IMR-90 (cell line): ENCODE measurements around the gene PTX4. TPM values are rescaled to one million over a fixed set of nuclear protein-coding genes. Genes with fewer than 3 reads are reported as not detected.

Source experiments
- ATAC-seq: fragments of 200-7000 bp; cut with Tn5 transposase; 2 replicates; pipeline ENCODE4 v1.9.1; 2020; ENCODE audit warnings: low read depth, mild to moderate bottlenecking, moderate library complexity
- BruUV-seq: library from RNA; stranded (reverse); fragments of 400-500 nt; replicated peaks from 2 replicates; lab custom pipeline; 2021; lab: Mats Ljungman, UMichigan
- CTCF ChIA-PET: fragments of 300-600 bp; formaldehyde crosslinking; extraction: SDS; loops from one replicate; lab custom pipeline; 2021; ENCODE audit warnings: antibody characterized with exemption; lab: Yijun Ruan, JAX
- POLR2A ChIA-PET: fragments of 300-600 bp; sonication (Branson Sonifier 250); formaldehyde crosslinking; loops from one replicate; lab custom pipeline; 2022; ENCODE audit warnings: antibody characterized with exemption; ENCODE audit not compliant: unreplicated experiment; lab: Charles Lee
- DNase-seq: peaks from one replicate; pipeline ENCODE4 v3.0.0; 2013
- H2AFZ ChIP-seq: replicated peaks from 2 replicates; pipeline ENCODE3; 2013; ENCODE audit warnings: low read length, mild to moderate bottlenecking; ENCODE audit not compliant: poor library complexity
- H2AK5ac ChIP-seq: 2 replicates; pipeline ENCODE4 v1.6.1; 2013; ENCODE audit warnings: low read depth, low read length, inconsistent platforms
- H2AK9ac ChIP-seq: replicated peaks from 2 replicates; pipeline ENCODE3; 2013; ENCODE audit warnings: mild to moderate bottlenecking, low read depth, low read length, moderate library complexity; ENCODE audit not compliant: poor library complexity
- H2BK120ac ChIP-seq: 2 replicates; pipeline ENCODE4 v1.6.1; 2013; ENCODE audit warnings: low read depth, low read length, inconsistent platforms
- H2BK15ac ChIP-seq: 3 replicates; pipeline ENCODE4 v1.6.1; 2013; ENCODE audit warnings: low read depth, low read length, inconsistent platforms
- H2BK20ac ChIP-seq: 2 replicates; pipeline ENCODE4 v1.6.1; 2013; ENCODE audit warnings: low read depth, mild to moderate bottlenecking, inconsistent platforms, low read length, moderate library complexity
- H2BK5ac ChIP-seq: 2 replicates; pipeline ENCODE4 v1.6.1; 2013; ENCODE audit warnings: mild to moderate bottlenecking, low read depth, low read length, inconsistent platforms; ENCODE audit not compliant: poor library complexity, severe bottlenecking
- H3K14ac ChIP-seq: replicated peaks from 2 replicates; pipeline ENCODE4 v1.6.1; 2013; ENCODE audit warnings: low read depth, low read length, inconsistent platforms
- H3K18ac ChIP-seq: 2 replicates; pipeline ENCODE4 v1.6.1; 2013; ENCODE audit warnings: low read depth, low read length, control low read depth
- H3K23ac ChIP-seq: 2 replicates; pipeline ENCODE4 v1.6.1; 2013; ENCODE audit warnings: low read depth, low read length, inconsistent platforms
- H3K27ac ChIP-seq: 2 replicates; pipeline ENCODE4 v1.5.1; 2013; ENCODE audit warnings: mild to moderate bottlenecking, control low read depth, low read length; ENCODE audit not compliant: insufficient read depth
- H3K27me3 ChIP-seq: 2 replicates; pipeline ENCODE4 v1.6.1; 2013; ENCODE audit warnings: low read length; ENCODE audit not compliant: control insufficient read depth, insufficient read depth
- H3K36me3 ChIP-seq: 2 replicates; pipeline ENCODE4 v1.6.1; 2013; ENCODE audit warnings: low read length, mixed read lengths; ENCODE audit not compliant: control insufficient read depth, insufficient read depth
- H3K4ac ChIP-seq: 2 replicates; pipeline ENCODE4 v1.6.1; 2013; ENCODE audit warnings: low read depth, low read length, inconsistent platforms
- H3K4me1 ChIP-seq: 2 replicates; pipeline ENCODE4 v1.6.1; 2013; ENCODE audit warnings: low read length, mixed read lengths; ENCODE audit not compliant: control insufficient read depth, insufficient read depth
- H3K4me2 ChIP-seq: 2 replicates; pipeline ENCODE4 v1.6.1; 2013; ENCODE audit warnings: low read depth, mild to moderate bottlenecking, control low read depth, low read length, moderate library complexity
- H3K4me3 ChIP-seq: 2 replicates; pipeline ENCODE4 v1.5.1; 2013; ENCODE audit warnings: low read depth, mild to moderate bottlenecking, control low read depth, low read length, moderate library complexity; ENCODE audit not compliant: insufficient read depth
- H3K56ac ChIP-seq: 2 replicates; pipeline ENCODE4 v1.6.1; 2013; ENCODE audit warnings: low read length, inconsistent platforms; ENCODE audit not compliant: insufficient read depth; ENCODE audit errors: extremely low read depth
- H3K79me1 ChIP-seq, 2 experiments: 2 replicates each; pipeline ENCODE4 v1.6.1; 2013; ENCODE audit warnings: low read length in 2 of 2, inconsistent platforms in 1 of 2, low read depth in 1 of 2
- H3K9ac ChIP-seq: 2 replicates; pipeline ENCODE4 v1.6.1; 2013; ENCODE audit warnings: low read depth, low read length, control low read depth
- H3K9me1 ChIP-seq: 2 replicates; pipeline ENCODE4 v1.6.1; 2013; ENCODE audit warnings: low read length, inconsistent platforms; ENCODE audit not compliant: insufficient read depth
- H3K9me3 ChIP-seq: 2 replicates; pipeline ENCODE4 v1.6.1; 2013; ENCODE audit warnings: low read length; ENCODE audit not compliant: control insufficient read depth, insufficient read depth
- H4K20me1 ChIP-seq: 2 replicates; pipeline ENCODE4 v1.6.1; 2013; ENCODE audit warnings: low read length, inconsistent platforms; ENCODE audit not compliant: insufficient read depth
- H4K5ac ChIP-seq: 2 replicates; pipeline ENCODE4 v1.6.1; 2013; ENCODE audit warnings: mild to moderate bottlenecking, low read depth, low read length, control low read depth
- H4K8ac ChIP-seq, 2 experiments: 2 replicates each; pipeline ENCODE4 v1.6.1; 2013; ENCODE audit warnings: low read depth in 2 of 2, low read length in 2 of 2, control low read depth in 1 of 2, inconsistent platforms in 1 of 2
- H4K91ac ChIP-seq: 2 replicates; pipeline ENCODE4 v1.6.1; 2013; ENCODE audit warnings: low read depth, low read length, inconsistent platforms; ENCODE audit not compliant: insufficient read depth
- FOS ChIP-seq: fragments of 150-350 bp; IDR thresholded peaks from 2 replicates; pipeline ENCODE4 v1.6.1; 2016; ENCODE audit warnings: low read depth, low read length
- MAZ ChIP-seq: IDR thresholded peaks from 2 replicates; pipeline ENCODE4 v1.6.1; 2012; ENCODE audit warnings: low read depth, mild to moderate bottlenecking, low read length, improper control_type of control experiment, moderate library complexity, borderline replicate concordance
- POLR2A ChIP-seq: IDR thresholded peaks from 2 replicates; pipeline ENCODE4 v1.6.1; 2012; ENCODE audit warnings: mild to moderate bottlenecking, low read depth, low read length
- RFX5 ChIP-seq: IDR thresholded peaks from 2 replicates; pipeline ENCODE4 v1.8.0; 2012; ENCODE audit warnings: low read depth, mild to moderate bottlenecking, low read length, moderate library complexity
- SMC3 ChIP-seq: fragments of 150-350 bp; IDR thresholded peaks from 2 replicates; pipeline ENCODE4 v1.6.1; 2016; ENCODE audit warnings: low read depth, mild to moderate bottlenecking, antibody characterized with exemption, low read length, moderate library complexity
- WGBS, 2 experiments: methylation state at CpG; one replicate each; pipeline versions ENCODE4 v1.1.5 to v1.1.7; 2013; ENCODE audit warnings: missing lambda C conversion rate in 2 of 2; ENCODE audit not compliant: insufficient read length in 1 of 2; ENCODE audit errors: extremely low coverage in 2 of 2; 5-methylcytosine and 5-hydroxymethylcytosine counted together
- dilution Hi-C: fragments of 300-500 bp; cut with HindIII; formaldehyde crosslinking; loops from one replicate; pipeline ENCODE4 v1.14.3; 2018; ENCODE audit warnings: low sequenced_read_pairs; ENCODE audit not compliant: unreplicated experiment
- in situ Hi-C: fragments of 300-500 bp; cut with MboI; formaldehyde crosslinking; loops from 3 replicates; pipeline ENCODE4 v1.14.3; 2019; ENCODE audit warnings: low sequenced_read_pairs, inconsistent platforms, mixed read lengths
- intact Hi-C: fragments of 100-400 bp; cut with micrococcal nuclease; formaldehyde crosslinking; loops from 2 replicates; pipeline ENCODE4 v1.10.0; 2022
- polyA plus RNA-seq, 3 experiments: library from polyadenylated mRNA; depleted of rRNA; stranded (reverse); fragments of >200 nt; gene quantifications; 2 replicates each; pipeline ENCODE4 v1.2.3, GENCODE V29; 2012; ENCODE audit warnings: low replicate concordance in 1 of 3
- total RNA-seq: library from RNA; depleted of rRNA; stranded (reverse); fragments of >200 nt; gene quantifications from 2 replicates; pipeline ENCODE4 v1.2.3, GENCODE V29; 2012
- TF ChIP-seq, protein P1 (sequence below): fragments of 150-350 bp; IDR thresholded peaks from 2 replicates; pipeline ENCODE4 v1.6.1; 2017; ENCODE audit warnings: mild to moderate bottlenecking, antibody characterized with exemption, low read length, low read depth

Gene PTX4
- total and polyA plus RNA-seq, 2 of the 4 experiments (the other 2 are of a cell fraction) = 0.07 TPM; not detected in 1

GRCh38 chr16:1453316-1453715, 35.4 kb downstream of the PTX4 start:
- Histone ChIP-seq H3K9me1 (no peaks in the 10 kb centered on the region), H2BK20ac (no peak overlapping the region), H3K9me3 (no peaks in the 10 kb centered on the region), H2AFZ (no peak overlapping the region), H2BK15ac (no peak overlapping the region), H3K18ac (no peak overlapping the region), H3K9ac (no peak overlapping the region), H3K4me1 (no peaks in the 10 kb centered on the region), H3K27ac (no peak overlapping the region), H4K20me1 (no peaks in the 10 kb centered on the region), H3K4ac (no peak overlapping the region), H3K56ac (no peak overlapping the region), H3K79me1 (no peaks in the 10 kb centered on the region), H3K27me3 (no peaks in the 10 kb centered on the region), H2BK120ac (no peak overlapping the region), H3K36me3 (peaks cover 53% of the 10 kb centered on the region), H4K5ac (no peak overlapping the region), H4K91ac (no peak overlapping the region), H3K4me2 (no peak overlapping the region), H2AK9ac (no peak overlapping the region), H2AK5ac (no peak overlapping the region), H4K8ac (no peak overlapping the region), H3K23ac (no peak overlapping the region), H3K4me3 (no peak overlapping the region), H3K14ac (no peak overlapping the region), H2BK5ac (no peak overlapping the region)
- intact Hi-C loops (no loop called here), dilution Hi-C loops (no loop called here), in situ Hi-C loops (no loop called here)
- ChIA-PET POLR2A (no interaction called here), CTCF (no interaction called here)
- no peak for DNase-seq
- TF ChIP-seq, protein P1, sequence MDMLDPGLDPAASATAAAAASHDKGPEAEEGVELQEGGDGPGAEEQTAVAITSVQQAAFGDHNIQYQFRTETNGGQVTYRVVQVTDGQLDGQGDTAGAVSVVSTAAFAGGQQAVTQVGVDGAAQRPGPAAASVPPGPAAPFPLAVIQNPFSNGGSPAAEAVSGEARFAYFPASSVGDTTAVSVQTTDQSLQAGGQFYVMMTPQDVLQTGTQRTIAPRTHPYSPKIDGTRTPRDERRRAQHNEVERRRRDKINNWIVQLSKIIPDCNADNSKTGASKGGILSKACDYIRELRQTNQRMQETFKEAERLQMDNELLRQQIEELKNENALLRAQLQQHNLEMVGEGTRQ = no peak
- no peak for TF ChIP-seq FOS
- no peak for TF ChIP-seq SMC3
- TF ChIP-seq MAZ = no peak
- no peak for TF ChIP-seq POLR2A
- TF ChIP-seq RFX5 = no peak
- no peak for ATAC-seq
- 90% methylated on average over 12 of the region's 19 CpGs; no CpG with 5 or more reads in 1 of the 2 experiments for WGBS, 2 experiments
- BruUV-seq = no TSS peak
